RWPE1 (cell line): ENCODE data around the gene JOSD2.

Experiments
- CTCF ChIA-PET: fragments of 350-600 bp; sonication (Branson Sonifier 250); formaldehyde crosslinking; extraction: SDS; loops from one replicate; lab custom pipeline; 2021; lab: Yijun Ruan, JAX
- POLR2A ChIA-PET: fragments of 400-600 bp; formaldehyde crosslinking; extraction: SDS; loops from one replicate; lab custom pipeline; 2020; ENCODE audit warnings: antibody characterized with exemption; ENCODE audit not compliant: low non-redundant PET; lab: Yijun Ruan, JAX
- DNase-seq: peaks from one replicate; pipeline ENCODE4 v3.0.0; 2012; ENCODE audit warnings: low spot score
- H3K27ac ChIP-seq: fragments of 450-650 bp; 2 replicates; pipeline ENCODE4 v1.5.1; 2017
- TF ChIP-seq, protein P1 (sequence below): fragments of 450-650 bp; conservative IDR thresholded peaks from 2 replicates; pipeline ENCODE4 v1.5.1; 2017; ENCODE audit warnings: low read depth, mild to moderate bottlenecking

JOSD2 gene

GRCh38 chr19:50555450-50556281 lies 44.7 kb upstream of the JOSD2 start:
- DNase-seq, result no peak
- H3K27ac ChIP-seq, result no peak overlapping the region
- TF ChIP-seq, protein P1, sequence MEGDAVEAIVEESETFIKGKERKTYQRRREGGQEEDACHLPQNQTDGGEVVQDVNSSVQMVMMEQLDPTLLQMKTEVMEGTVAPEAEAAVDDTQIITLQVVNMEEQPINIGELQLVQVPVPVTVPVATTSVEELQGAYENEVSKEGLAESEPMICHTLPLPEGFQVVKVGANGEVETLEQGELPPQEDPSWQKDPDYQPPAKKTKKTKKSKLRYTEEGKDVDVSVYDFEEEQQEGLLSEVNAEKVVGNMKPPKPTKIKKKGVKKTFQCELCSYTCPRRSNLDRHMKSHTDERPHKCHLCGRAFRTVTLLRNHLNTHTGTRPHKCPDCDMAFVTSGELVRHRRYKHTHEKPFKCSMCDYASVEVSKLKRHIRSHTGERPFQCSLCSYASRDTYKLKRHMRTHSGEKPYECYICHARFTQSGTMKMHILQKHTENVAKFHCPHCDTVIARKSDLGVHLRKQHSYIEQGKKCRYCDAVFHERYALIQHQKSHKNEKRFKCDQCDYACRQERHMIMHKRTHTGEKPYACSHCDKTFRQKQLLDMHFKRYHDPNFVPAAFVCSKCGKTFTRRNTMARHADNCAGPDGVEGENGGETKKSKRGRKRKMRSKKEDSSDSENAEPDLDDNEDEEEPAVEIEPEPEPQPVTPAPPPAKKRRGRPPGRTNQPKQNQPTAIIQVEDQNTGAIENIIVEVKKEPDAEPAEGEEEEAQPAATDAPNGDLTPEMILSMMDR, result no peak
- ChIA-PET POLR2A (interaction anchor here (0.6 kb wide), 1 partner anchor 21 kb away, joined by 3 read pairs; no protein-coding TSS in a partner anchor), CTCF (interaction anchor here (0.6 to 1.8 kb wide), 14 partner anchors 9 to 704 kb away, joined by 3 to 23 read pairs (median 4); no protein-coding TSS in a partner anchor)

DNA sequence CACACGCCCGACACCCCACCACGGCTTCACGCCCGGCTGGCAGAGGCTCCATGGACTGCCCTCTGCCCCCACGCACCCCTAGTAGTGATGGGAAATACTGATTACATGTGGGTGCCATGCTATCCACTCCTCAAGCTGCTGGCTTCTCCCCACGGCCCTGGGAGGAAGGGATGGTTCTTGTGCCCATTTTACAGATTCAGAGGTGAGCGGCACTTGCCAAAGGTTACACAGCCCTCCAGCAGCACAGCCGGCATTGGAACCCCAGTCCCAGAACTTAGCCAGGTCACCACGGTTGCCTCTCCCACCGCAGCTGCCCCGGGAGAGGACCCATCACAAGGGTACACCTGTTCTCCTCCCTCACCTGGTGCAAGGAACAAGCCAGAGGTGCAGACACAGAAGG lies 44.0 kb upstream of the JOSD2 start:
- no peak for DNase-seq
- ChIA-PET CTCF (interaction anchor here (1.3 to 1.4 kb wide), 2 partner anchors 17 to 46 kb away, joined by 3 to 5 read pairs; no protein-coding TSS in a partner anchor), POLR2A (no interaction called here)
- TF ChIP-seq, protein P1, result no peak
- H3K27ac ChIP-seq, result no peak overlapping the region

DNA sequence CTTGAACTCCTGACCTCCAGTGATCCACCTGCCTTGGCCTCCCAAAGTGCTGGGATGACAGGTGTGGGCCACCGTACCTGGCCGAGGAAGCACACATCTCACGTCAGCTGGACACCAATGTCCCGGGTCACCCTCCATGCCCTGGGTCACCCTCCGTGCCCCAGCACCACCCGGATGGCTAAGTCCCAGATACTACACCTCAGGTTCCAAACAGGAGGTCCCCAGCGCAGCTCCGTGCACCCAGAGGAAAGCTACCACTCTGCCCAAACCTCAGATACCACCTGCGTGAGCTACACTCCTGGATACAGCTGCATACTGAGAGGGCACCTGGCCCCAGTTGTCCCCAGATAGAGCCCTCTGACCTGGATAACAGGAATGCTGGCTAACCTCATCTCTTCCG lies 43.2 kb upstream of the JOSD2 start:
- DNase-seq, result no peak
- TF ChIP-seq, protein P1, result no peak
- POLR2A ChIA-PET, result no interaction called here
- CTCF ChIA-PET, result interaction anchor here (1.4 kb wide), 1 partner anchor 16 kb away, joined by 5 read pairs; no protein-coding TSS in a partner anchor
- H3K27ac ChIP-seq, result no peak overlapping the region

GRCh38 chr19:50553134-50553703 lies 42.2 kb upstream of the JOSD2 start:
- H3K27ac ChIP-seq, result no peak overlapping the region
- TF ChIP-seq, protein P1, result no peak
- DNase-seq, result no peak
- ChIA-PET CTCF (interaction anchor here (0.6 to 0.9 kb wide), 2 partner anchors 16 to 1868 kb away, joined by 3 read pairs; no protein-coding TSS in a partner anchor), POLR2A (no interaction called here)

- TF ChIP-seq, protein P1, result no peak
- no peak overlapping the region for H3K27ac ChIP-seq
- CTCF ChIA-PET, result interaction anchor here (0.9 kb wide), 1 partner anchor 15 kb away, joined by 3 read pairs; no protein-coding TSS in a partner anchor
- POLR2A ChIA-PET, result no interaction called here
- no peak for DNase-seq
Observed at GRCh38 chr19:50552540-50552939, 41.5 kb upstream of the JOSD2 start.

DNA sequence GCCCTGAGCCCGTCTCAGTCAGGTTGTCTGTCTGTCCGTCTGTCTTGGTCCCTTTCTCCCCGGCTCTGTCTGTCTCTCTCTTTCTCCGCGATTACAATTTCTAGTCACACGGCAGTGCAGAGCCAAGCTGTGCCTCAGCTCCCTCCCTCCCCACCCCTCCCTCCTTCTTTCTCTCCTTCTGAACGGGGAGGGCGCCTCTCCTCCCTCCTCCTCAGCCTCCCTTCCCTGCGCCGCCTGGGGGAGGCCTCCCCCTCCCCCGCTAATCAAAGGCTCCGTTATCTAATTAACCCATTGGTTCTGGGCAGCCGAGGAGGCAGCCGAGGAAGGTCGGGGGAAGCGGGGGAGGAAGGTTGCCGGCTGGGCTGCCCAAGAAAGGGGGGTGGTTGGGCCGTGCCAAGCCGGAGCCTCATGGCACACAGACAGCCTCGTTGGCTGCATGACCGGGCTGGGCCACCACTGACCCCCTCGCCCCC lies 40.8 kb upstream of the JOSD2 start:
- ChIA-PET CTCF (no interaction called here), POLR2A (no interaction called here)
- TF ChIP-seq, protein P1, result no peak
- no peak overlapping the region for H3K27ac ChIP-seq
- DNase-seq, result no peak
